HL-60 (cell line): ENCODE measurements around the gene DRD4.
A peak's percentile ranks its signal among the peaks of the same experiment; 100 is the strongest.

Source experiments
- DNase-seq, 2 experiments: peaks; one replicate each; pipeline ENCODE4 v3.0.0-alpha.2; 2010 to 2020; ENCODE audit warnings: low read depth in 1 of 2, low spot score in 1 of 2
- H3K27ac ChIP-seq: fragments of 250-450 bp; sonication (Bioruptor Pico); replicated peaks from 2 replicates; pipeline ENCODE4 v1.5.1; 2020; ENCODE audit warnings: mild to moderate bottlenecking, moderate library complexity
- H3K27me3 ChIP-seq: fragments of 250-450 bp; sonication (Bioruptor Pico); 2 replicates; pipeline ENCODE4 v1.5.1; 2021; ENCODE audit warnings: mild to moderate bottlenecking, moderate library complexity; ENCODE audit not compliant: insufficient read depth, poor library complexity, severe bottlenecking
- H3K4me3 ChIP-seq: replicated peaks from 2 replicates; pipeline ENCODE4 v1.5.1; 2011; ENCODE audit warnings: mild to moderate bottlenecking, control low read depth, low read length; ENCODE audit not compliant: insufficient read depth
- CTCF ChIP-seq: IDR thresholded peaks from one replicate; pipeline ENCODE4 v1.5.1; 2011; ENCODE audit warnings: low read length, control low read depth, inconsistent platforms; ENCODE audit not compliant: insufficient read depth
- GABPA ChIP-seq: IDR thresholded peaks from 2 replicates; pipeline ENCODE4 v1.6.1; 2012; ENCODE audit warnings: low read depth
- POLR2AphosphoS5 ChIP-seq: IDR thresholded peaks from 2 replicates; pipeline ENCODE4 v1.6.1; 2012; ENCODE audit warnings: low read depth
- REST ChIP-seq: IDR thresholded peaks from 2 replicates; pipeline ENCODE4 v1.6.1; 2012; ENCODE audit warnings: low read depth; ENCODE audit not compliant: insufficient replicate concordance
- SPI1 ChIP-seq: IDR thresholded peaks from 2 replicates; pipeline ENCODE4 v1.6.1; 2012; ENCODE audit warnings: low read depth, mild to moderate bottlenecking, borderline replicate concordance

DRD4 gene

GRCh38 chr11:665704-666281 lies 28.7 kb downstream of the DRD4 start:
- Histone ChIP-seq H3K27me3 (no peaks in the 10 kb centered on the region), H3K4me3 (no peak overlapping the region), H3K27ac (no peak overlapping the region)
- no peak for TF ChIP-seq CTCF
- TF ChIP-seq REST, result no peak
- no peak for TF ChIP-seq SPI1
- no peak for TF ChIP-seq POLR2AphosphoS5
- no peak for TF ChIP-seq GABPA
- DNase-seq, result peak in 1 of 2 experiments; percentile 50

- H3K4me3 ChIP-seq, result no peak overlapping the region
- no peak for TF ChIP-seq POLR2AphosphoS5
- TF ChIP-seq REST, result no peak
- TF ChIP-seq SPI1, result no peak
- TF ChIP-seq CTCF, result no peak
- no peak for TF ChIP-seq GABPA
- H3K27ac ChIP-seq, result no peak overlapping the region
- DNase-seq, result no peak
- H3K27me3 ChIP-seq, result no peaks in the 10 kb centered on the region
Observed at GRCh38 chr11:673866-674265, 36.8 kb downstream of the DRD4 start.

GRCh38 chr11:674406-674805 lies 37.3 kb downstream of the DRD4 start:
- Histone ChIP-seq H3K27me3 (no peaks in the 10 kb centered on the region), H3K4me3 (no peak overlapping the region), H3K27ac (no peak overlapping the region)
- no peak for DNase-seq
- no peak for TF ChIP-seq POLR2AphosphoS5
- no peak for TF ChIP-seq SPI1
- TF ChIP-seq REST, result no peak
- no peak for TF ChIP-seq GABPA
- TF ChIP-seq CTCF, result no peak
